HG03457 (cell line): ENCODE data around the gene SLC23A2.
"Not testable (repeated sequence)": the region's sequence is repeated elsewhere in the genome, so short reads cannot be mapped to it uniquely, and the experiment has no call there.

ENCODE experiments used
- ATAC-seq: cut with Tn5 transposase; IDR thresholded peaks from one replicate; pipeline ENCODE4 v1.9.1; 2021; ENCODE audit warnings: moderate number of reproducible peaks; ENCODE audit not compliant: unreplicated experiment

SLC23A2 gene

DNA sequence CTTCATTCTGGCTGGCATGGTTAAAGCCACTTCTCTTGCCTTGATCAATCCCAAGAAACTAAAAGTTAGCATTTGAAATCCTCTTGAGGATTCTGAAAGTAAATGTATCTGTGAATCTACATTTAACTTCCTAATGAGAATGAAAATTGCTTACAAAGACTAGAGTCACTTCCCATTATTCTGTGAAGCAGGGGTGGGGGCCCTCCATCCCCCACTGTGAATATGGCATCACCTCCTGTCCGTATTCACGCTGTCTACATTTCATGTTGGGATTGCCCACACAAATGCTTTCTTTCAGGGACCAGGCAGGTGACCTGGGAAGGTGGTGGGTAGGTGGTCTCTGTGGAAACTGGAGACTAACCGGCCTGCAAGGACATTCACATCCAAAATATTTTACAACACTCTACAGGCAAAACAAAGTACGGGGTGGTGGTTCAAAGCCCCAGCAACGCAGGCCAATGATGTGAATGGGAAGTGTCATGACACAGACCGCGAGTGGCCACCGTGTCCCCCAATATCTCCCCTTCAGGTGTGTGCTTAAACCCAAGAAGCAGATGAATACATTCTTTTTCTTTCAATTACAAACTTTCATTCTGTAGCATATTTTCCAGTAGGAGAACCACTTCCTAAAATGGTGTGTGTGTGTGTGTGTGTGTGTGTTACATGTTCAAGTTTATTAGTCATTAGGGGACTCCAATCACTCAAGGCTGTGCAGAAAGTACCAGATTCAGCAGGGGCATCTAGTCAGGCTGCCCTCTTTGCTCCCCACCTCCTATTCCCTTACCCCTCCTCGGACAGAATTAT is 147.4 kb downstream of the SLC23A2 start:
- ATAC-seq, result no peak

DNA sequence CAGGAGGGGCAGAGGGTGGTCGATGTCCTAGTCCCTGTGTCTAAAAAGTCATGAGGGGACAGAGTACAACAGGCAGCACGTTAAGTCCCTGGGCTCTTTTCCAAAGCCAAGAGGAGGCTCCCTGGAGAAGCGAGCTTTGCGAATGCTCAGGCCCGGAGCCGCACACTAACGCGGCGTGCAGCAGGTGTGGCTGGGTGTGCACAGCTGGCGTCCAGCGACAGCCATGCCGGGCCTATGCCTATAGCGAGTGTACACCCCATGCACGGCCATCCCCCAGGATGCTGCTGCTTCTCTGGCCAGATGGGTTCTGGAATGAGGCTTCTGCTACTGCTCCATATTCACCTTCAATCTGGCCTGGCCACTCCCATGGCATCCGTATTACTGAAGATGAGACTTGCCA is 148.3 kb downstream of the SLC23A2 start:
- ATAC-seq, result no peak

DNA sequence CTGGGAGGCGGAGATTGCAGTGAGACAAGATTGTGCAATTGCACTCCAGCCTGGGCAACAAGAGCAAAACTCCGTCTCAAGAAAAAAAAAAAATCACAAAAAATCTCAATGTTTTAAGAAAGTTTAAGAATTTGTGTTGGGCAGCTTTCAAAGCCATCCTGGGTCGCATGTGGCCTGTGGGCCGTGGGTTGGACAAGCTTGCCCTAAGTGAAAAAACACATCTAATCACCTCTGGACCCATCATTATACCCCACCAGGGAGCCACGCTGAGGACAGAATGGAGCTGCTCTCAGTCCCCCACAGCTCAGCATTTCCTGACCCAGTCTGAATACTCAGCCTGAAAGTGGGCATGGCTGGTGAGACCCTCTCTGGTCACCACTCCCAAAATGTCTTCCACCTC is 150.3 kb downstream of the SLC23A2 start:
- no peak for ATAC-seq

DNA sequence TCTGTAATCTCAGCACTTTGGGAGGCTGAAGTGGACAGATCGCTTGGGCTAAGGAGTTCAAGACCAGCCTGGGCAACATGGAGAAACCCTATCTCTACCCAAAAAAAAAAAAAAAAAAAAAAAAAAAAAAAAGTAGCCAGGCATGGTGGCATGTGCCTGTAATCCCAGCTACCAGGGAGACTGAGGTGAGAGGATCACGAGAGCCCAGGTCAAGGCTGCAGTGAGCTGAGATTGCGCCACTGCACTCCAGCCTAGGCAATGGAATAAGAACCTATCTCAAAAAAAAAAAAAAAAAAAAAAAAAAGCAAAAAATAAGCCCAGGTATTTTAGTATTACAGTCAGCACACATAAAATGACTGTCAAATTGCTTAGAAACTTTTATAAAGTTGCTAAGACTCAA is 152.5 kb downstream of the SLC23A2 start:
- not testable (repeated sequence) for ATAC-seq

DNA sequence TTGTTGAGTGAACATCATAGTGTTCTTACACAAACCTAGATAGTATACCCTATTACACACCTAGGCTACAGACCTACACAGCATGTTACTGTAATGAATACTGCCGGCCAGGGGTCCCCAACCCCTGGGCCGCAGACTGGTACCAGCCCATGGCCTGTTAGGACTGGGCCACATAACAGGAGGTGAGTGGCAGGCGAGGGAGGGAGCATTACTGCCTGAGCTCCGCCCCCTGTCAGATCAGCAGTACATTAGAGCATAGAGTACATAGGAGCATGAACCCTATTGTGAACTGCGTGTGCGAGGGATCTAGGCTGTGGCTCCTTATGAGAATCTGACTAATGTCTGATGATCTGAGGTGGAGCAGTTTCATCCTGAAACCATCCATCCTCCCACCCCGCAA is 153.3 kb downstream of the SLC23A2 start:
- no peak for ATAC-seq

DNA sequence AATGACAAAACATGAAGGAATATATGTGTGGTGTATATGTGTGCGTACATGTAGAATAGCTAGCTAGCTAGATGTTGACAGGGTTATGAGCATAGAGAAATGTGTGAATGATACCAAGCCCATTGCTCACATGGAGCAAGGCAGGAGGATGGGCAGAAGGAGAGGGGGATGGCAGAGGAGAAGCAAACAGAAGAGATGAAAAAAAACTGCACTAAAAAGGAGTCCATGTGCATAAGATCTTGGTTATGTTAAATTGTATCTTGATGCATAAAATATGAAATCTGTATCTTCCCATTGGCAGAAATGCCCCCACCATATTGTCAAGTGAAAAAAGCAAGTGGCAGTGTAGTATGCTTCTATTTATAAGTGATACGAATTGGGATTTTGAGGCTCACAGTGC is 154.5 kb downstream of the SLC23A2 start:
- ATAC-seq, result no peak

DNA sequence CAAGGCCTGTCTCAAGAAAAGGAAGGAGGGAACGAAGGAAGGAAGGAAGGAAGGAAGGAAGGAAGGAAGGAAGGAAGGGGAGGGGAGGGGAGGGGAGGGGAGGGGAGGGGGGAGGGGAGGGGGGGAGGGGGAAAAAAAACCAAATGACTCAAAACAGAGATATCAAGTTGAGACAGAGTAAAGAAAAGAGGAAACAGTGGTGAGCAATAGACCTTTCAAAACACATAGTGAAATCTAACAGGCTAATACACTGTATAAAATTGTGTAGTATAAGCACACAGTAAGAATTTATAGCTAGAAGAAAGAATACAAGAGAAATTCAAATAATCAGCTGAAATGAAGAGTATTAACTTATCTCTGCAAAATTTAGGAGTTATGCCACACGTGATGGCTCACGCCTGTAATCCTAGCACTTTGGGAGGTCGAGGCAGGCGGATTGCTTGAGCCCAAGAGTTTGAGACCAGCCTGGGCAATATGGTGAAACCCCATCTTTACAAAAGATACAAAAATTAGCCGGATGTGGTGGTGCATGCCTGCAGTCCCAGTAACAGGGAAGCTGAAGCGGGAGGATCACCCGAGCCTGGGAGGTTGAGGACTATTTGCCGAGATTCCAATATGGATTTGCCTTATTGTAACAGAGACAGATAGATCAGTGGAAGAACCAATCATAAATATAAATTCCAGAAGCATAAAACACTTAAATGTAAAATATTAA is 156.4 kb downstream of the SLC23A2 start:
- ATAC-seq, result no peak

DNA sequence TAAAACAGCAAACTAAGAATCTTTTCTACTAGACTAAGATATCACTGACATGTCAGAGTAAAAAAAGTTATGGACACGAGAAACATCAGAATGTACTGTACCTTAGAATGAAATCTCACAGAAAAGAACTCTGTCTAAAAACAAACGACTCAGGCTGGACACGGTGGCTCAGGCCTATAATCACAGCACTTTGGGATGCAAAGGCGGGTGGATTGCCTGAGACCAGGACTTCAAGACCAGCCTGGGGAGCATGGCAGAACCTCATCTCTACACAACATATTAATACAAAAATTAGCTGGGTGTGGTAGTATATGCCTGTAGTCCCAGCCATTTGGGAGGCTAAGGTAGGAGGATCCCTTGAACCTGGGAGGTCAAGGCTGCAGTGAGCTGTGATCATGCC is 157.0 kb downstream of the SLC23A2 start:
- no peak for ATAC-seq

DNA sequence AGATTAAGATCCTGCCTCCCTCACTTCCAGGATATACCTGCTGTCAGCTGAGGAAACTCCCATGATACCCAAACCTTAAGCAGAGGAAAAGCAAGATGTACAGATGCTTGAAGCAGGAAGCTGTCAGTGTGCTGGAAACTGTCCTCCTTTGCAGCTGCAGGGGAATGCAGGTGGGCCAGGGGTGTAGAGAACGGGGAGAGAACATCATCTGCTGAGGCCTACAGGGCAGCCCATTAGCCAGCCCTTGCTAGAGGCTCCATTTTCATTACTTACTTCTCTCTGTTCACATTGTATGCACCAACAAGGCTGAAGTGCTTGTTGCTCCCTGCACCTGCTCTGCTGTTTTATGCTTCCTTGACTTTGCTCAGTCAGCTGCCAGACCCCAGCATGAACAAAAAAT is 160.5 kb downstream of the SLC23A2 start:
- ATAC-seq, result no peak

DNA sequence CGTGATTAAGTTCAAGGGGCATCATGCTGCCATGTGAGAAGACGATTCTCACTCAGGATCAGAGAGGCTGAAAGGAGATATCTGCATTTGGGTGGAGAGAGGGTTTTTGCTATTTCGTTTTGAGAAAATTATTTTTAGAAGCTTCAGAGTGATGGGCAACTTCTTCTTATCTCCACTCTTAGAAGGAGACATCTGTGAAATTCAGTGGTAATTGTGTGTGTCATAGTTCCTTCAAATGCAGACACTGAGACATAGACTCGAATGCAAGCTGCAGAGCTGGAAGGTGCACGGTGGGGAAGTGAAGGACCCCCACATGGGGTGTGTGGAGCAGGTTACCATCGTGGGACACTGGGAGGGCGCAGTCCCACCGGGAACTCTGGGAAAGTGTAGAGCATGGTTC is 162.8 kb downstream of the SLC23A2 start:
- no peak for ATAC-seq

DNA sequence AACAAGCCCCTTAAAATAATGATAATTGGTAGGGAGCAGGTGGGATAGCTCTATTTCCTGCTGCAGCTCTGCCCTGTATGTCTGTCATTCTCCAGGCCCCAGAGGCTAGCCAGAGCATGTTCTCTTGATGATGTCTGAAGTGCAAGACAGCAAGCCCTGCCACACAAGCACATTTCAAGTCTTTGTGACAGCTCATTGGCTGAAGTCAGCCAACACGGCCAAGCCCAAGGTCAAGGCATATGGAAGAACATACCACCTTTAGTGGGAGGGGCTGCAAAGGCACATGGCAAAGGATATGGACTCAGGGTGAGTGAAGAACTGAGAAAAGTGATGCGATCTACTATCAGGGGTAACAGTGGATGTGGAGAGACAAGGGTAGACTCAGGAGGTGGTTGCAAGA is 163.6 kb downstream of the SLC23A2 start:
- ATAC-seq, result no peak

DNA sequence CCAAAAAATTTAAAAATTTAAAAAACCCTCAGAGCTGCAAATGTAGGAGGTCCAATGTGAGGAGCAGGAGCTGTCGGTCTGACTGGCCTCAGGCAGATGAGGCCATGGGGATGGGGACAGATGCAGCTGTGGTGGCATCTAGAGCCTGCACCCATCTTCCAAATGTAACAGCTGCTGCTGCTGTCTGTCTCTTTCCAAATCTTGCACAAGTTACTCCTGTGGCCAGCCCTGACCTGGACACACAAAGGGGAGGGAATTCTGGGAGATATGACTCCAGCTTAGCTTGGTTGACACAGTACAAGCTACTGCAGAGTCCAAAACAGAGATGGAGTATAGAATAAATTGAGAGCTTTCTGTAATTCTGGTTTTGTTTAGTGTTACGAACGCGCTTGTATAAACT is 164.4 kb downstream of the SLC23A2 start:
- no peak for ATAC-seq

DNA sequence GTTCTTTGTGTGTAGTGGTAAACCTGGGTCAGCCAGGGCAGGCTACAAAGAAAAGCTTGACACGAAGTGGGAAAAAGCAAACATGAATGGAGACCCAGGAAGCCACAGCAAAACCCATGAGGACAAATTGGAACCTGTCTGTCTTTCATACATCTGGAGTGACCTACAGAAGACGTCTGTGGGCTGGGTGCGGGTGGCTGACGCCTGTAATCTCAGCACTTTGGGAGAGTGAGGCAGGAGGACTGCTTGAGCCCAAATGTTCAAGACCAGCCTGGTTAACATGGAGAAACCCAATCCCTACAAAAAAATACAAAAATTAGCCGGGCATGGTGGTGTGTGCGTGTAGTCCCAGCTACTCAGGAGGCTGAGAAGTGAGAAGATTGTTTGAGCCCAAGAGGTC is 164.8 kb downstream of the SLC23A2 start:
- no peak for ATAC-seq

DNA sequence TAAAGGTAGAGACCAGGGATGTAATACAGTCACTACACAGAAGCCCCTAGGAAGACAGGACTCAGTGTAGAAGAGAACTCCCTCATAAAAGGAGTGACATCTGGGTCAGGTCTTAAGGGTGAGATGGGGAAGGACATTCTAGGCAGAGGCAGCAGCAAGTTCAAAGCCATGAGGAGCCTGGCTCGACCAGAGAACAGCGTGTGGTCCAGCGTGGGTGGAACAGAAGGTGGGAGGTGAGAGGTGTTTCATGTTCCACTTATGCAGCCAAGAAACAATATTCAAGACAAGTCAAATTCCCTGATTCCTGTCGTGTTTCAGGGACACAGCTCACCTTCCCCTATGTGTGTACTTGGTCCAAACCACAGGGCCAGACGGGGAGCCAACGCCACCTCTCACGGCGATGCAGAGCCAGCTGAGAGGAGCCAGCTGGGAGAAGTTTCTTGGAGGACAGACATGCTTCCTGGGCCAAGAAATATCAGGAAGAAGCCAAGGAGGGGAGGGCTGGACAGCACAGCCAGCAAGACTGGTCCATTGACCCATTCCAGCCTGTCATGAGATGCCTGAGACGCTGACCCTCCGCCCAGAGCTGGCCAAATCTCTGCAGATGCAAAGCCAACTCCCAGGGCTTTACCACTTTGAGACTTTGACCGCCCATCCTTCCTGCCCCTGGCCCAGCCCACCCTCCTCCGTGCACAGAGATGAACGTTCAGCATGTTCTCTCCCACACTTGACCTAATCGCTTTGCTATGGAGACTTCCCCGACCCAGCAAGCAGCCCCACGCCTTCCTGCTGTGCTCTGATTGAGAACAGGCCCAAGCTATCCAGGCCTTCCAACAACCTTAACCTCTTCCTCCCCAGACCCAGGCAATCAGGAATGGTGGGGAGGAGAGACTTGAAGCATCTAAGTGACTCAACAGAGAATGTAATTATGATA is 165.8 kb downstream of the SLC23A2 start:
- ATAC-seq, result no peak

DNA sequence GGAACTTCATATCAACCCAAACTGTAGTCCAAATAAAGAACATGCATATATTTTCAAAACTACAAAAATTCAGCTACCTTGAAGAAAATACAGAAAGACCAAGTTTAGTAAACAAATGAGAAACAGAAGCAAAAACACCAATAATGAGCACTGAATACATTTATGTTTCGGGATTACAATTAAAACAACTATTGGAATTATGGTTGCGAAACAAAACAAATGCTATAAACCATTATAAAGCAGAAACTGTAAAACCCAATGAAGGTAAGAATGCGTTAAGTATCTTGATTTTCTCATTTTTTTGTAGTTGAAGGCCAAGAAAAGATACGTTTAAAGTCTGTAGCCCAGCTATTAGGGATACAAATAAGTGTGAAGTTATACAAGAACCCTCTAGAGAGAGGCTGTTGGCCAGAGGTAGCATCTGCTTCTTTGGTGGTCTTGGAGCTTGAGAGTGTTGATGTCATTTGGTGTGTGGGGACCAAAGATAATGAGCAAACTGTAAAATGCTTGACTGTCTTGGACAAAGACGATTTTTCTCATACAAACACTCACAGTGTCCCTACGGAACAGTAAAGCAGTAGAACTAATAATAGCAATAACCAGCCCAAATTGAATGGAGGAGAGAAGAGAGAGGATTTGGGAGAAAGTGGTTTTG is 168.1 kb downstream of the SLC23A2 start:
- no peak for ATAC-seq

DNA sequence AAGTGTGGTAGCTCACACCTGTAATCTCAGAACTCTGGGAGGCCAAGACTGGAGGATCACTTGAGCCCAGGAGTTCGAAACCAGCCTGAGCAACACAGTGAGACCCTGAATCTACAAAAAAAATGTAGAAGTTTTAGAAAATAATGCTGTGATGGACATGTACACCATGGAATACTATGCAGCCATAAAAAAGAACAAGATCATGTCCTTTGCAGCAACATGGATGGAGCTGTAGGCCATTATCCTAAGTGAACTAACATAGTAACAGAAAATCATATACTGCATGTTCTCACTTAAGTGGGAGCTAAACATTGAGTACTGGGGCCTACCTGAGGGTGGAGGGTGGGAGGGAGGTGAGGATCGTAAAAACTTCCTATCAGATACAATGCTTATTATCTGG is 168.8 kb downstream of the SLC23A2 start:
- no peak for ATAC-seq

DNA sequence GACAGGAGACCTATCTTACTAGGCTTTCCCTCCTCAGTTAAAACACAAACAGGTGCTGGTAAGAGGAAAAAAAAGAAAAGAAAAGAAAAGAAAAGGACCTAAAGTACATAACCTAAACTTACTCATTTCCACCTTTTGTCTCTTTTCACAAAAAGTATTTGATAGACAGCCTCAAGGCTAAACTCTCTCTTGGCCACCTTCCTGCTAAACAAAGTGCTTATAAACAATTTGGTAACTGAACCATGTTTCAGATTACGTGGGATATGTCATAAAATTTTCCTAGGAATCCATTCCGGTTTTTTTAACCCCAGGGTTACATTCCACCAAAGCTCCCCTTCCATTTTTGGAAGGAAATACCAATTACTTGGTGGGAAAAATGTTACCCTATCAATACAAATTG is 170.6 kb downstream of the SLC23A2 start:
- ATAC-seq, result no peak

DNA sequence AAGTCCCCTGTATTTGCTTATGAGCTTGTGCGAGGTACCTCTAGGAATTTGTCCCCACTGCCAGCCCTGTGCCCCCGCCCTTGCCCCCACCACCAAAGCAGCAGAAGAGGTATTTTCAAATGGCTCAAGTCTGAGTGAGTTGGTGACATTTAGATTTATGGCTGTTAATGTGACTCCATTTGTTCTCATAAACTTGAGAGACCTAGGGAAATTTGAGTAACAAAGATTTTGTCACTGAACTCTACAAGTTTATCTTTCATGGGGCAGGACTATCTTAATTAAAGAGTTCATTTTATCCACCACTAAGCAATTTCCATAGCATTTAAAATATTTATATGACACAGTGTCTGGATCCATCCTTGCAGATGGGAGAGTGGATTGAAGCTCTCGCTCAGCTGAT is 171.1 kb downstream of the SLC23A2 start:
- ATAC-seq, result no peak

DNA sequence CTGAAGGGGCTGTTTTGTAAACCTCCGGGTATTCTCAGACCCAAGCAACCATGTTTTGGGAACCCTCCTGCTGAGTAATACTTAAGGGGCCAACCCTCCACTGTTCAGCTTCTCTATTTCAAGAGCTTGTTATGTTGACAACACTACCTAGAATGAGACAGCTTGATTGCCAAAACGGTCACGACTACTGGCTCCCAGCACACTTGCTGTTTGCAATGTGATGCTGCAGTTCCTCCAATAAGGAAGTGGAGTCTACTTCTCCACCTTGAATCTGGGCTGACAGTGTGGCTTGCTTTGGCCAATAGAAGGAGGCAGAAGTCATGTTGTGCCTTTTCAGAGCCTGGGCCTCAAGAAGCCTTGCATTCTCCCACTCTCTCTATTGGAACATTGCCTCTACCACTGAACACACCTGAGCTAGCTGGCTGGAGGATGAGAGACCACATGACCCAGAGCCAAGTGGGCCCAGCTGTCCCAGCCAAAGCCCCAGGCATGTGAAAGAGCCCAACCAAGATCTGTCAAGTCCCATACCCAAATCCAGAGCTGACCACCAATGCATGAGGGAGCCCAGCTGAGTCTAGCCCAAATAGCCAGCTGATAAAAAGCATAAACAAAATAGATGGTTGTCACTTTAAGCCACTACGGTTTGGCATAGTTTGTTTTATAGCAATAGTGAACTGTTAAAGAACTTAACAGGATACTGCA is 171.6 kb downstream of the SLC23A2 start:
- ATAC-seq, result no peak

DNA sequence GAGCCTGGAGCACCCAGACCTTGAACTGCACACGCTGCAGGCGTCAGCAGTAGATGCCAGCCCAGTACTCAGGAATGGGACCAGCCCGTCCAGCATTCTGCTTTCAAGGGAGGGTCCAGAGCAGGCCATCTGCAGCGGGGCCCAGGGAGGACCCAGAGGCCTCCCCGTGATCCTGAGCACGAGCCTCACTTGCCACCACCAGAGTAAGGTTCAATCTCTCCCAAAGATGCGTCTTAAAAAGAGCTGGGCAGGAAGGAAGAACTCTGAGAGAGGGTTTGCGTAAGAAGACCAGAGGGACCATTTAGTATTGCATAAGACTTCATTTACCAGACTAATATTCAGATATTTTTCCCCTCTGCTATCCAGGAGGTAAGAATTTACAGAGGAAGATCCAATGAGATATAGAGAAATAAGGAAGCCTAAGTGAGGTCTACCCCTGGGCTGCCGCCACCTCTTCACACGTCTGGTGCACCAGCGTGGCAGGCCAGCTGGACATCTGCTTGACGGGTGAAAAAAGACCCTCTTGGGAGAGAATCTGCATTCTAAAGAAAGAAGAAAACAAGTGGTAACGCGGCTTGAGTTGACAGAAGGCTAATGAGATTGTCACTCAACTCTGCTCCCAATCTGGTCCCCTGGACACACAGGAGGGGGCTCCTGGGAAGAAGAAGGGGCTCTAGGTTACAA is 172.3 kb downstream of the SLC23A2 start:
- no peak for ATAC-seq
